Mesodermal cell (in vitro differentiated cells): ENCODE measurements around the gene AQP6.
A peak's percentile ranks its signal among the peaks of the same experiment; 100 is the strongest.

Source experiments
- H3K27ac ChIP-seq: 2 replicates; pipeline ENCODE4 v1.7.0; 2013; ENCODE audit warnings: mild to moderate bottlenecking, low read depth, low read length, moderate library complexity; ENCODE audit not compliant: severe bottlenecking
- H3K36me3 ChIP-seq: 2 replicates; pipeline ENCODE4 v1.7.1; 2013; ENCODE audit warnings: mild to moderate bottlenecking, low read length, moderate library complexity; ENCODE audit not compliant: control insufficient read depth, insufficient read depth
- H3K4me1 ChIP-seq: one replicate; pipeline ENCODE4 v1.7.1; 2013; ENCODE audit warnings: mild to moderate bottlenecking, low read length; ENCODE audit not compliant: insufficient read depth, control insufficient read depth, poor library complexity, severe bottlenecking
- H3K4me3 ChIP-seq: 2 replicates; pipeline ENCODE4 v1.7.0; 2013; ENCODE audit warnings: low read length, control low read depth, mild to moderate bottlenecking; ENCODE audit not compliant: insufficient read depth, poor library complexity, severe bottlenecking; ENCODE audit errors: extremely low read depth
- H3K9me3 ChIP-seq: 2 replicates; pipeline ENCODE4 v1.7.1; 2013; ENCODE audit warnings: mild to moderate bottlenecking, low read length, moderate library complexity; ENCODE audit not compliant: control insufficient read depth
- WGBS, 2 experiments: methylation state at CpG; one replicate each; pipeline ENCODE4 v1.1.5; 2013; ENCODE audit warnings: missing lambda C conversion rate in 2 of 2; ENCODE audit not compliant: insufficient coverage in 2 of 2; 5-methylcytosine and 5-hydroxymethylcytosine counted together

The AQP6 gene

DNA sequence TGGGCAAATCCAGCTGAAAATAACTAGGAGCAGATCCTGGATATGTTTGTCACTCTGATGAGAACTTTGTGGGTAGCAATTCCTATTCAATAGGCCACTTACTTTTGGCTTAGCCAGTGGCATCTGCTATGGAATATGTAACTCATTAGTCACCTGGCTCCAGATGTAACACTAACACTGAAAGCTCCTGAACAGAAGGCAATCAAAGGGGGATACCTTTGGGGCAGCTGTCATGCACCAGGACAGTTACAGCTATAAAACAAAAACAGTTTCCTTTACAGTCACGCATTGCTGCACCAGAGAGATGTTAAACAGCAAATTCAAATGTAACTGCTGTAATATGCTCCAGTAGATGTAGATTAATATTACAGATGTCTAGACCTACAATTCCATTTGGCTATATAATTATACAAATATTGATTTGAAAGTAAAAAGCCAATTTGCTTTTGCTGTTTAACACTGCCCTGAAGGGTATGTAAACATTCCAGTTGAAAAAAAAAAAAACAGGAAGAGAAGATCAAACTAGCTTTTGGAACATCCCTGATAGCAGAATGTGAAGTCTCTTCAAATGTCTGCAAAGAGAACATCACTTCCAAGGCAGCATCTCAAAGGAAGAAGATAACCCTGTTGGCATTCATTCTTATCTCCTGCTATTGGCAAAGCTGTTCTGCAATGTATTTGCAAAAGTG, 34.2 kb downstream of the AQP6 start:
- Histone ChIP-seq H3K36me3 (peaks cover 72% of the 10 kb centered on the region), H3K4me1 (peaks cover 4% of the 10 kb centered on the region), H3K9me3 (no peaks in the 10 kb centered on the region), H3K27ac (no peak overlapping the region), H3K4me3 (no peak overlapping the region)
- WGBS, 2 experiments: no CpG with 5 or more reads among the region's 1 CpG

DNA sequence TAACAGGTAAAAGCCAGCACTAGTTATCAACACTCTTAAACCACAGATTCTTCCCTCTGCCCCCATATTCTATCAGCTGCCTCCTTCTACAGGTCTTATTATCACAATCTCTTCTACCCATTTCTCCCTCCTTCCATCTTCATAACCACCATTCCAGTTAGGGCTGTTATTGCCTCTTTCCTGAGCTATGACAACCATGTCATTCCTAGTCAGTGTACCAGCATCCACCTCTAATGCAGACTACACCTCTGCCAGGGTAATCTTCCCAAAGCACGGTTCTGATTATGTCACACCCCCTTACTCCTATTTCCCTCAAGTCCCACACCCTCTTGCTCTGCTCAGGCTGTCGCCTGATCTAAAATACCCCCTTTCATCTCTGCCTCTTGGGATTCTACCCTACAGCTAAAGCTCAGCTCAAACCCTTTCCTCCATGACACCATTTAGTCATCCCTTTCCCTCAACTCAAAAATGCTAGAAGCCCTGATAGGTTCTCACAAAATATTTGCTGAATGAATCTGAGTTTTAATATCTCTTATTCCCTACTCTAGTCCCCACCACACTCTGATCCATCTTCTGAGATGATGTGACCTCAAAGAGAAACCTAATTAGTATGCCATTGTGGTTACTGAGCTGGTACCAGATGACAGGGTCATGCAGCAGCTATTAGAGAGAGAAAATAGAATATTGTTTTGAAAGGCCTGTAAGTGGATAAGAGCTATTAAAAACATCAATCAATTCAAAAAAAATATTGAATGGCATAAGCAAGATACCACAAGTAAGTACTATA, 40.8 kb downstream of the AQP6 start:
- Histone ChIP-seq H3K27ac (no peak overlapping the region), H3K36me3 (peaks cover 71% of the 10 kb centered on the region)
- WGBS, 2 experiments: 100% methylated on average over 2 of the region's 2 CpGs

GRCh38 chr12:50014342-50014741, 41.6 kb downstream of the AQP6 start:
- H3K9me3 ChIP-seq: no peaks in the 10 kb centered on the region
- 92 to 95% methylated on average over 2 of the region's 3 CpGs for WGBS, 2 experiments
- H3K4me3 ChIP-seq: no peak overlapping the region
- H3K4me1 ChIP-seq: no peaks in the 10 kb centered on the region
- H3K36me3 ChIP-seq: peaks cover 71% of the 10 kb centered on the region
- no peak overlapping the region for H3K27ac ChIP-seq

More for the DNA sequence above, 40.8 kb downstream of the AQP6 start:
- Histone ChIP-seq H3K4me1 (no peaks in the 10 kb centered on the region), H3K4me3 (no peak overlapping the region), H3K9me3 (no peaks in the 10 kb centered on the region)

DNA sequence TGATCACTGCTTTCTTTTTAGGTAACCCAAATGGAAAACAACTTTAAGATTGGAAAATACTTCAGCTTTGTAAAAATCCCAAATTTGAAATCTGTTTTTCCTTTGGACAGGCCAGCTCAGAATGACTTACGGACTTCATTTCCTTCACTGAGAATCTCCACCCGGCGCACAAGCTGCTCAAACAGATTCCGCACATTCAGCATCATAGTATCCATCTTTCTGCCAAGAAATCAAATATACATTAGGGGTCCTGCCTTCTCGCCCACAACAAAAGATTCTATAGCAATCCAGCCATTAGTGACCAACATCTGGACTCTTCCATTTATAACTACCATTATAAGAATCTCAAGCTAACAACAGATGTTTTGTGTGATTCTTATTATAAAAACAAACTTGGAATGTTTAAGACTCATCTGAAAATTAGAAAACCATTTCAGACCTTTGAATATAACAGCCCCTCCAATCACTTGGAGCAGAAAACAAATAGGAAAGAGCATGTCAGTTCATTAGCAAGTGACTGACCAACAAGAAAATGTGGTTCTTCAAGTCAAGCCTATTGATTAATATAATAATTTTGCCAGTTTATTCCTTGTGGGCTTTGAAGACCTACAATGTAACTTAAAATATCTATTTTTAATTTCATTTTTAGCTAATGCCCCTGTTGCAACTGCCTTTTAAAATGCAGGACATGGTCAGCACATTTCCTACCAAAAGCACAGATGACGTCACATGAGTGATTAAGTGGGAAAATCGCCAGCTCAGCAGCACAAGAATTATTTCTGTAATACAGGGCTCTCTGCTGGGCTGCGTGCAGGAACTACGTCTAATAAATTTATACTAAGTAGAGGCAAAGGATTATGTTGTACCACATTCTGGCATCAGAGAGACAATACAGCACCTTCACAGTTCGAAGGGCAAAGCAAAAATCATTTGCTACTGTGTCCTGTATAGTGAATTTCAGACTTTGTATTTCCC, 44.0 kb downstream of the AQP6 start:
- Histone ChIP-seq H3K36me3 (peaks cover 56% of the 10 kb centered on the region), H3K4me3 (no peak overlapping the region), H3K27ac (peak overlapping the region; percentile 57), H3K4me1 (no peaks in the 10 kb centered on the region), H3K9me3 (no peaks in the 10 kb centered on the region)
- 95 to 98% methylated on average over 7 to 8 of the region's 10 CpGs for WGBS, 2 experiments

GRCh38 chr12:50017641-50018040, 44.9 kb downstream of the AQP6 start:
- 91 to 97% methylated on average over 4 to 6 of the region's 6 CpGs for WGBS, 2 experiments
- Histone ChIP-seq H3K4me1 (no peaks in the 10 kb centered on the region), H3K27ac (peak overlapping the region; percentile 57), H3K36me3 (peaks cover 54% of the 10 kb centered on the region), H3K9me3 (no peaks in the 10 kb centered on the region), H3K4me3 (no peak overlapping the region)

DNA sequence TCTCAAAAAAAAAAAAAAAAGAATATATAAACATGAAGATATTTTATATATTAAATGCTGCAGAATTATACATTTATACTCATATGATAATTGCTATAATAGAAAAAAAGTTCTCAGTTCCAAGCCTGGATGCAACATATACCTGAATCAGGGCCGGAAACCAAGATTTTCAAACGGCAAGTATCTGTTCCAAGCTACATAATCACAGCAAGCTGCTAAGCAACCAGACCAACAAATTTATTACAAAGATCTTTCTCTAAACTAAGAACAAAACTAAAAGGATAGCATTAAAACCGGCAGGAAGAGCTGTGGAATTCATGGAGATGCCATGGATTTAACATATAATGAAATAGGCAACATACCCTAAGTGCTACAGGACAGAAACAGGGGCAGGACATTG, 45.4 kb downstream of the AQP6 start:
- Histone ChIP-seq H3K4me3 (no peak overlapping the region), H3K27ac (no peak overlapping the region), H3K4me1 (no peaks in the 10 kb centered on the region), H3K9me3 (no peaks in the 10 kb centered on the region), H3K36me3 (peaks cover 55% of the 10 kb centered on the region)
- WGBS, 2 experiments: 87 to 100% methylated on average over 1 to 2 of the region's 3 CpGs

DNA sequence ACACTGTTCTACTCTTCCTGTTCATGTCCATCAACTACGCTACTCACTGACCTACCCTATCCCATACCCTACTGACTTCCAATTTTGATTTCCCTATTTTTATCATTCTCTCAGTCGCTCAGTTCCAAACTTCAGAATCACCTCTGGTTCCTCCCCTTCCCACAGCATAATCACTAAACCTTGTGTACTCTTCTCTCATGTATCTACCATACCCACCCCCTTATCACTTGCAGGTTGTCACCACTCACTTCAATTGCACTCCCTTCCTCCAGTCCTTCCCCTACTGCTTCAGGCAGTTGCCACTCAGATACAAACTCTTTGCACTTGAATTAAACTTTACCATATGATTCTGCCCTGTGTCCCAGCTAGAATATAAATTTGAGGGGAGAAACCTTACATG, 46.2 kb downstream of the AQP6 start:
- Histone ChIP-seq H3K4me3 (no peak overlapping the region), H3K36me3 (peaks cover 47% of the 10 kb centered on the region), H3K9me3 (no peaks in the 10 kb centered on the region), H3K27ac (no peak overlapping the region), H3K4me1 (no peaks in the 10 kb centered on the region)
- 94 to 97% methylated on average over 2 of the region's 2 CpGs for WGBS, 2 experiments

GRCh38 chr12:50019524-50019923, 46.8 kb downstream of the AQP6 start:
- Histone ChIP-seq H3K4me3 (no peak overlapping the region), H3K9me3 (no peaks in the 10 kb centered on the region), H3K27ac (no peak overlapping the region), H3K4me1 (no peaks in the 10 kb centered on the region), H3K36me3 (peaks cover 42% of the 10 kb centered on the region)
- WGBS, 2 experiments: 100% methylated on average over 2 of the region's 2 CpGs; no CpG with 5 or more reads in 1 of the 2 experiments

DNA sequence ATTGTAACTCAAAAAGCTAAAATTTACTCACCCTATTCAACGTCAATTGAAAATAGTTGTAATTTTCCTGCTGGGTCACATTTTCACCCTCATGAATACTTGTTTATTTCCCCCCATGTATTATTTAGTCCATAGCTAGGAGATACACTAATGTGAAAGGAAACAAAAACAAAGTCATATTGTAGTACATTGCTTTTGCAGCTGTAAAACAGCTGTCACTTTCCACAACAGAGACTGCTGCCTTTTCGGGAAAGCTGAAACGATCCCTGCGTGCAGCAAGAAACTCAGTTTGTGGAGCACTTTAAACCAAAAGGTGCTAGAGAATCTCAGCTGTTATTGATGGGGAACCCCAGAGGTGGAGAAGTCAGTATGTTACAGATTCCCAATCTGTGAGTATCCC, 48.3 kb downstream of the AQP6 start:
- Histone ChIP-seq H3K4me3 (no peak overlapping the region), H3K27ac (no peak overlapping the region), H3K36me3 (peaks cover 30% of the 10 kb centered on the region), H3K9me3 (no peaks in the 10 kb centered on the region), H3K4me1 (no peaks in the 10 kb centered on the region)
- 91 to 100% methylated on average over 3 to 4 of the region's 4 CpGs for WGBS, 2 experiments

DNA sequence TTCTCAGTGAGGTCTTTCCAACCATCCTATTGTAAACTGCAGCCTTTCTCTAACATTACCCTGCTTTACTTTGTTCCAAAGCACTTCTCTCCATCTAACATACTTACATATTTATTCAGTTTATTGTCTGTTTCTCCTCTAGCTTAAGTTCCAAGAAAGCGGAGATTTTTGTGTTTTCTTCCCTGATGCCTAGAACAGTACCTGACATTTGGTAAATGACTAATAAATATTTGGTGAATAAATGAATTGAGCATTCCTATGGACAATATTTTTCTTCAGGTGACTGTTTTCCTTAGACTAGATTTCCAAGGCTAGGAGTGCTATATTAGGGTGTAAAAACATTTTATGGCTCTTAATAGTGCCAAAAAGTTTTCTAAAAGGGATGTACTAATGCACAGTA, 50.2 kb downstream of the AQP6 start:
- no peaks in the 10 kb centered on the region for H3K9me3 ChIP-seq
- no CpG with 5 or more reads among the region's 1 CpG for WGBS, 2 experiments
- H3K36me3 ChIP-seq: peaks cover 16% of the 10 kb centered on the region
- no peak overlapping the region for H3K4me3 ChIP-seq
- H3K27ac ChIP-seq: no peak overlapping the region
- H3K4me1 ChIP-seq: no peaks in the 10 kb centered on the region
